Neural cell (in vitro differentiated cells): Measurements from ENCODE around the gene MAST2. TPM values are rescaled to one million over a fixed set of nuclear protein-coding genes. Genes with fewer than 3 reads are reported as not detected.

Experiments
- H2AFZ ChIP-seq: fragments of 200-600, 300-800 bp; sonication (generic), shearing (Covaris generic); 2 replicates; pipeline ENCODE4 v1.6.0; 2014; ENCODE audit warnings: low read depth, mild to moderate bottlenecking, antibody characterized with exemption, low read length, moderate library complexity
- H3F3A ChIP-seq: fragments of 200-600 bp; shearing (Covaris generic); 2 replicates; pipeline ENCODE4 v1.6.1; 2016; ENCODE audit warnings: mild to moderate bottlenecking, moderate library complexity, mixed read lengths, antibody characterized with exemption, low read length; ENCODE audit not compliant: insufficient read depth, poor library complexity, severe bottlenecking
- H3K27ac ChIP-seq: fragments of 200-600, 300-800 bp; sonication (generic), shearing (Covaris generic); 2 replicates; pipeline ENCODE4 v1.5.1; 2014; ENCODE audit warnings: mild to moderate bottlenecking, low read length, moderate library complexity
- H3K27me3 ChIP-seq: fragments of 300-800, 200-600 bp; sonication (generic), shearing (Covaris generic); 2 replicates; pipeline ENCODE4 v1.6.0; 2014; ENCODE audit warnings: mild to moderate bottlenecking, low read depth, low read length, moderate library complexity; ENCODE audit not compliant: insufficient read depth
- H3K36me3 ChIP-seq: fragments of 300-800, 200-600 bp; sonication (generic), shearing (Covaris generic); 2 replicates; pipeline ENCODE4 v1.5.1; 2014; ENCODE audit warnings: mild to moderate bottlenecking, antibody characterized with exemption, low read length, moderate library complexity; ENCODE audit not compliant: insufficient read depth
- H3K4me2 ChIP-seq: fragments of 300-800, 200-600 bp; sonication (generic), shearing (Covaris generic); 2 replicates; pipeline ENCODE4 v1.6.0; 2014; ENCODE audit warnings: mild to moderate bottlenecking, low read length
- H3K4me3 ChIP-seq: fragments of 300-800, 200-600 bp; sonication (generic), shearing (Covaris generic); 2 replicates; pipeline ENCODE4 v1.5.1; 2014; ENCODE audit warnings: mild to moderate bottlenecking, low read length, moderate library complexity
- H3K79me2 ChIP-seq: fragments of 200-600 bp; shearing (Covaris generic); replicated peaks from 2 replicates; pipeline ENCODE4 v1.6.0; 2014; ENCODE audit warnings: mild to moderate bottlenecking, low read length, moderate library complexity; ENCODE audit not compliant: insufficient read depth
- H3K9ac ChIP-seq: fragments of 300-800, 200-600 bp; sonication (generic), shearing (Covaris generic); 2 replicates; pipeline ENCODE4 v1.6.1; 2016; ENCODE audit warnings: mild to moderate bottlenecking, low read length, mixed read lengths
- H3K9me2 ChIP-seq: fragments of 200-600 bp; shearing (Covaris generic); 2 replicates; pipeline ENCODE4 v1.6.1; 2016; ENCODE audit warnings: mild to moderate bottlenecking, low read length, mixed read lengths; ENCODE audit not compliant: insufficient read depth
- H3K9me3 ChIP-seq: fragments of 200-600, 300-800 bp; sonication (generic), shearing (Covaris generic); 2 replicates; pipeline ENCODE4 v1.6.1; 2016; ENCODE audit warnings: mild to moderate bottlenecking, mixed run types, low read length, moderate library complexity, mixed read lengths
- H4K20me1 ChIP-seq: fragments of 200-600 bp; shearing (Covaris generic); 2 replicates; pipeline ENCODE4 v1.6.1; 2016; ENCODE audit warnings: mild to moderate bottlenecking, mixed run types; ENCODE audit not compliant: insufficient read depth
- EP300 ChIP-seq: fragments of 450-650 bp; conservative IDR thresholded peaks from 2 replicates; pipeline ENCODE4 v1.6.1; 2014; ENCODE audit warnings: antibody characterized with exemption, mild to moderate bottlenecking, moderate library complexity; ENCODE audit not compliant: poor library complexity, severe bottlenecking
- EZH2 ChIP-seq: fragments of 200-600, 300-800 bp; shearing (Covaris generic), sonication (generic); IDR thresholded peaks from 2 replicates; pipeline ENCODE4 v1.6.1; 2014; ENCODE audit warnings: antibody characterized with exemption, low read length, borderline replicate concordance, mild to moderate bottlenecking; ENCODE audit not compliant: insufficient read depth, poor library complexity, severe bottlenecking
- MXI1 ChIP-seq: fragments of 450-650 bp; conservative IDR thresholded peaks from 2 replicates; pipeline ENCODE4 v1.6.1; 2014; ENCODE audit warnings: antibody characterized with exemption, mild to moderate bottlenecking; ENCODE audit not compliant: poor library complexity, severe bottlenecking
- POLR2AphosphoS5 ChIP-seq: IDR thresholded peaks from 2 replicates; pipeline ENCODE4 v1.6.1; 2012
- RAD21 ChIP-seq: fragments of 450-650 bp; conservative IDR thresholded peaks from 2 replicates; pipeline ENCODE4 v1.6.1; 2014; ENCODE audit warnings: antibody characterized with exemption, mild to moderate bottlenecking, moderate library complexity
- SMC3 ChIP-seq: fragments of 450-650 bp; conservative IDR thresholded peaks from 2 replicates; pipeline ENCODE4 v1.6.1; 2014; ENCODE audit warnings: antibody characterized with exemption, mild to moderate bottlenecking, moderate library complexity; ENCODE audit not compliant: poor library complexity
- TAF1 ChIP-seq: IDR thresholded peaks from 2 replicates; pipeline ENCODE4 v1.6.1; 2012; ENCODE audit warnings: low read depth
- polyA plus RNA-seq: library from polyadenylated mRNA; depleted of rRNA; stranded (reverse); fragments of >200 nt; gene quantifications from 2 replicates; pipeline ENCODE4 v1.2.3, GENCODE V29; 2014
- TF ChIP-seq, protein P1 (sequence below): IDR thresholded peaks from 2 replicates; pipeline ENCODE4 v1.6.1; 2012; ENCODE audit warnings: borderline replicate concordance
- TF ChIP-seq, protein P2 (sequence below): fragments of 450-650 bp; IDR thresholded peaks from 2 replicates; pipeline ENCODE4 v1.5.1; 2014; ENCODE audit warnings: antibody characterized with exemption, mild to moderate bottlenecking, moderate library complexity; ENCODE audit not compliant: poor library complexity, severe bottlenecking

The MAST2 gene
- polyA plus RNA-seq, 1 donor from 2014 or later: 22.2 TPM

DNA sequence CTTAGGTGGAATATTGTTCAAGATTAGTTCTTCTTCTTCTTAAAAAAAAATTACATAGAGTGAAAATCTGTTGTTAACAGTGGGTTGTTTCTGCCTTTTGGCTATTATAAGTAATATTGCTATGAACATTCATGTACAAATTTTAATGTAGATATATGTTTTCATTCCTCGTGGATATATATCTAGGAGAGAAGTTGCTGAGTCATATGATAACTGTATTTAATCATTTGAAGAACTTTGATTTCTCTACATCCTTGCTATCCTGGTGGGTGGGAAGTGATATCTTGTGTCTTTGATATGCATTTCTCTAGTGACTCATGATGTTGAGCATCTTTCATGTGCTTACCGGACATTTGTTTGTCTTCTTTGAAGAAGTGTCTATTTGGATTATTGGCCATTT is 29.9 kb downstream of the MAST2 start:
- Histone ChIP-seq H3K79me2 (no peaks in the 10 kb centered on the region), H3K9me2 (no peaks in the 10 kb centered on the region), H3K4me3 (no peak overlapping the region), H2AFZ (no peak overlapping the region), H3F3A (no peaks in the 10 kb centered on the region), H4K20me1 (no peaks in the 10 kb centered on the region), H3K27me3 (no peaks in the 10 kb centered on the region), H3K36me3 (no peaks in the 10 kb centered on the region), H3K4me2 (no peak overlapping the region), H3K9ac (no peak overlapping the region), H3K9me3 (no peaks in the 10 kb centered on the region), H3K27ac (no peak overlapping the region)
- no peak for TF ChIP-seq TAF1
- TF ChIP-seq, protein P1, sequence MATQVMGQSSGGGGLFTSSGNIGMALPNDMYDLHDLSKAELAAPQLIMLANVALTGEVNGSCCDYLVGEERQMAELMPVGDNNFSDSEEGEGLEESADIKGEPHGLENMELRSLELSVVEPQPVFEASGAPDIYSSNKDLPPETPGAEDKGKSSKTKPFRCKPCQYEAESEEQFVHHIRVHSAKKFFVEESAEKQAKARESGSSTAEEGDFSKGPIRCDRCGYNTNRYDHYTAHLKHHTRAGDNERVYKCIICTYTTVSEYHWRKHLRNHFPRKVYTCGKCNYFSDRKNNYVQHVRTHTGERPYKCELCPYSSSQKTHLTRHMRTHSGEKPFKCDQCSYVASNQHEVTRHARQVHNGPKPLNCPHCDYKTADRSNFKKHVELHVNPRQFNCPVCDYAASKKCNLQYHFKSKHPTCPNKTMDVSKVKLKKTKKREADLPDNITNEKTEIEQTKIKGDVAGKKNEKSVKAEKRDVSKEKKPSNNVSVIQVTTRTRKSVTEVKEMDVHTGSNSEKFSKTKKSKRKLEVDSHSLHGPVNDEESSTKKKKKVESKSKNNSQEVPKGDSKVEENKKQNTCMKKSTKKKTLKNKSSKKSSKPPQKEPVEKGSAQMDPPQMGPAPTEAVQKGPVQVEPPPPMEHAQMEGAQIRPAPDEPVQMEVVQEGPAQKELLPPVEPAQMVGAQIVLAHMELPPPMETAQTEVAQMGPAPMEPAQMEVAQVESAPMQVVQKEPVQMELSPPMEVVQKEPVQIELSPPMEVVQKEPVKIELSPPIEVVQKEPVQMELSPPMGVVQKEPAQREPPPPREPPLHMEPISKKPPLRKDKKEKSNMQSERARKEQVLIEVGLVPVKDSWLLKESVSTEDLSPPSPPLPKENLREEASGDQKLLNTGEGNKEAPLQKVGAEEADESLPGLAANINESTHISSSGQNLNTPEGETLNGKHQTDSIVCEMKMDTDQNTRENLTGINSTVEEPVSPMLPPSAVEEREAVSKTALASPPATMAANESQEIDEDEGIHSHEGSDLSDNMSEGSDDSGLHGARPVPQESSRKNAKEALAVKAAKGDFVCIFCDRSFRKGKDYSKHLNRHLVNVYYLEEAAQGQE: no peak
- no peak for TF ChIP-seq POLR2AphosphoS5
- no peak for TF ChIP-seq MXI1
- TF ChIP-seq, protein P2, sequence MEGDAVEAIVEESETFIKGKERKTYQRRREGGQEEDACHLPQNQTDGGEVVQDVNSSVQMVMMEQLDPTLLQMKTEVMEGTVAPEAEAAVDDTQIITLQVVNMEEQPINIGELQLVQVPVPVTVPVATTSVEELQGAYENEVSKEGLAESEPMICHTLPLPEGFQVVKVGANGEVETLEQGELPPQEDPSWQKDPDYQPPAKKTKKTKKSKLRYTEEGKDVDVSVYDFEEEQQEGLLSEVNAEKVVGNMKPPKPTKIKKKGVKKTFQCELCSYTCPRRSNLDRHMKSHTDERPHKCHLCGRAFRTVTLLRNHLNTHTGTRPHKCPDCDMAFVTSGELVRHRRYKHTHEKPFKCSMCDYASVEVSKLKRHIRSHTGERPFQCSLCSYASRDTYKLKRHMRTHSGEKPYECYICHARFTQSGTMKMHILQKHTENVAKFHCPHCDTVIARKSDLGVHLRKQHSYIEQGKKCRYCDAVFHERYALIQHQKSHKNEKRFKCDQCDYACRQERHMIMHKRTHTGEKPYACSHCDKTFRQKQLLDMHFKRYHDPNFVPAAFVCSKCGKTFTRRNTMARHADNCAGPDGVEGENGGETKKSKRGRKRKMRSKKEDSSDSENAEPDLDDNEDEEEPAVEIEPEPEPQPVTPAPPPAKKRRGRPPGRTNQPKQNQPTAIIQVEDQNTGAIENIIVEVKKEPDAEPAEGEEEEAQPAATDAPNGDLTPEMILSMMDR: no peak
- no peak for TF ChIP-seq SMC3
- no peak for TF ChIP-seq RAD21
- no peak for TF ChIP-seq EZH2
- no peak for TF ChIP-seq EP300

DNA sequence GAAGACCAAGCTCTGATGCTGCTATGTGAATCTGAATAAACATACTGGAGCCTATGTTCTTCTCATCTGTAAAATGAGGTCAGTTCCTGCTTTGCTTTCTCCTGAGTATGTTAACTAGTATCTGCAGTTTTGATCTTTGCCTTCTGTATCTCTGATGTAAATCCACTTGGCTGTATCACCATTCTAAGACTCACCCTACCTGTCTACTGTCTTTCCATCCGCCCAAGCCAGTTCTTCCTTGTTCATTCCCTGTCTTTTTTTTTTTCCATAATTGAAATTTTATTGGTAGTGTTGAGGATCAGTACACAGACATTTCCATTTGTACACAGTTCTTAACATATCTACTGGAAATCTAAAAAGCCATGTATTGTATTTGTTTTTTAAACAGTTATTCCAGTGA is 31.3 kb downstream of the MAST2 start:
- Histone ChIP-seq H3K9ac (no peak overlapping the region), H3K27ac (no peak overlapping the region), H3K4me3 (no peak overlapping the region), H3F3A (no peaks in the 10 kb centered on the region), H2AFZ (no peak overlapping the region), H3K27me3 (no peaks in the 10 kb centered on the region), H3K9me3 (no peaks in the 10 kb centered on the region), H3K9me2 (no peaks in the 10 kb centered on the region), H4K20me1 (no peaks in the 10 kb centered on the region), H3K36me3 (no peaks in the 10 kb centered on the region), H3K4me2 (no peak overlapping the region), H3K79me2 (no peaks in the 10 kb centered on the region)
- TF ChIP-seq TAF1 (no peak), RAD21 (no peak), EP300 (no peak), POLR2AphosphoS5 (no peak), MXI1 (no peak), EZH2 (no peak), SMC3 (no peak)
- TF ChIP-seq, protein P2: no peak
- TF ChIP-seq, protein P1: no peak
